AG09319 (cell line): ENCODE data around the gene FAM47E.

ENCODE experiments used
- DNase-seq: peaks from one replicate; pipeline ENCODE4 v3.0.0-alpha.2; 2010; ENCODE audit warnings: low read depth; ENCODE audit errors: extremely low read depth
- CTCF ChIP-seq: IDR thresholded peaks from 2 replicates; pipeline ENCODE4 v1.5.1; 2011; ENCODE audit warnings: low read depth, mild to moderate bottlenecking, inconsistent platforms, low read length, moderate library complexity

The FAM47E gene

GRCh38 chr4:76232681-76233080, 18.8 kb upstream of the FAM47E start:
- no peak for TF ChIP-seq CTCF
- DNase-seq = no peak

- no peak for DNase-seq
- no peak for TF ChIP-seq CTCF
These were observed 18.4 kb upstream of the FAM47E start for GRCh38 chr4:76233083-76233482.

GRCh38 chr4:76233529-76233928, 18.0 kb upstream of the FAM47E start:
- no peak for TF ChIP-seq CTCF
- DNase-seq = no peak

GRCh38 chr4:76233967-76234678, 17.4 kb upstream of the FAM47E start:
- no peak for TF ChIP-seq CTCF
- no peak for DNase-seq

GRCh38 chr4:76234679-76235044, 16.9 kb upstream of the FAM47E start:
- no peak for TF ChIP-seq CTCF
- no peak for DNase-seq

GRCh38 chr4:76235407-76235806, 16.1 kb upstream of the FAM47E start:
- DNase-seq = no peak
- no peak for TF ChIP-seq CTCF

- TF ChIP-seq CTCF = no peak
- no peak for DNase-seq
These were observed 15.6 kb upstream of the FAM47E start for GRCh38 chr4:76235915-76236314.
